Testis (tissue), 2 donors: ENCODE measurements around the gene COPS9.

ENCODE experiments used
- CTCF ChIP-seq, 3 experiments: fragments of 450-650 bp in 2 of 3; fragments of 200-600 bp in 1 of 3; sonication (generic) in 1 of 3; IDR thresholded peaks; one replicate each; pipeline ENCODE4 v1.5.1; 2016 to 2019; ENCODE audit warnings: antibody characterized with exemption in 3 of 3, mild to moderate bottlenecking in 2 of 3, moderate library complexity in 1 of 3
- POLR2A ChIP-seq: fragments of 450-650 bp; IDR thresholded peaks from one replicate; pipeline ENCODE4 v1.6.1; 2017; ENCODE audit warnings: antibody characterized with exemption, mild to moderate bottlenecking, moderate library complexity

GRCh38 chr2:240182001-240182400 is 45.9 kb upstream of the COPS9 start:
- no peak for TF ChIP-seq CTCF (IDR thresholded peaks at IDR 0.05)
- no peak for TF ChIP-seq POLR2A
